NT2/D1 (cell line): Measurements from ENCODE around the gene ATG4C.

Source experiments
- SUZ12 ChIP-seq: IDR thresholded peaks from 2 replicates; pipeline ENCODE4 v1.6.1; 2011; ENCODE audit not compliant: insufficient read length, insufficient read depth; ENCODE audit errors: extremely low read depth
- ZNF274 ChIP-seq: IDR thresholded peaks from 2 replicates; pipeline ENCODE4 v1.6.1; 2011; ENCODE audit warnings: mild to moderate bottlenecking, low read depth, low read length

DNA sequence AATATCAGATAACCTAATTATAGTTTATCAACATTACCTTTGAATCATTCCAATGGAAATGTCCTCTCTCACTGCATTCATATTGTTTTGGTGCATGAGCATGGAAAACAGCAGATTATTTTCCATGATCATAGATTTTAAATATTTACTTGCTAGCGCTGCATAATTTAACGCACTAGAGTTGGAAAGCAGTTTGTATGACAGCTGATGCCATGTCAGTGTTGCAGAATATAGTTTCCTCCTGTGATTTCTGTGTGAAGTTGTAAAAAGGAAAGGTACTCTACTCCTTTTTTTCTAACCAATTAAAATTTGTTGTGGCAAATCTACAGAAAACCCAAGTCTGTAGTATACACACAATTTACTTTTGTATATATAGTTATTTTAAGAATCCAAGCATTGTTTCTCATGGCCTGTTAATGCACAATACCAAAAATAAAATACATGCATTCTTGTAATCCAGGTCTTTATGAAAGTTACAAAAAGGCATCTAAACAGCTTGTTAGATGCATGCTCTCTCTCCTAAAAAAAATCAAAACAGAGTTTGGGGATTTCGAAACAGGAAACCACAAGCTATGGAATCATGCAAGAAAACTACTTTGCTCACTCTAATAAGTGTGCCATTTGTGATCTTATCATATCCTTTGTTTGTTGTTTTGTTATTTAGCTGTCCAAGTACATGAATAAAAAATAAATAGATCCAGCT lies 1.9 kb upstream of the ATG4C start:
- TF ChIP-seq ZNF274 = no peak
- TF ChIP-seq SUZ12 = no peak
